C4-2B (cell line): ENCODE results near the gene DEPP1.

Experiments
- H3K27ac ChIP-seq: fragments of 450-650 bp; 2 replicates; pipeline ENCODE4 v1.5.1; 2017
- CTCF ChIP-seq: fragments of 450-650 bp; conservative IDR thresholded peaks from 2 replicates; pipeline ENCODE4 v1.5.1; 2017; ENCODE audit warnings: mild to moderate bottlenecking
- ZFX ChIP-seq: fragments of 450-650 bp; IDR thresholded peaks from 2 replicates; pipeline ENCODE4 v1.6.1; 2017

DEPP1 gene

GRCh38 chr10:44965651-44966097, 12.9 kb downstream of the DEPP1 start:
- TF ChIP-seq CTCF: no peak
- no peak for TF ChIP-seq ZFX
- H3K27ac ChIP-seq: no peak overlapping the region

GRCh38 chr10:44965104-44965503, 13.5 kb downstream of the DEPP1 start:
- TF ChIP-seq ZFX (no peak), CTCF (no peak)
- H3K27ac ChIP-seq: no peak overlapping the region

GRCh38 chr10:44963772-44964633, 14.6 kb downstream of the DEPP1 start:
- H3K27ac ChIP-seq: 0 out of 2 replicates have a peak overlapping the region, but pooled peaks have one; percentile 2
- TF ChIP-seq CTCF: no peak; the same call in 1 of the 2 replicates
- TF ChIP-seq ZFX: no peak

GRCh38 chr10:44962870-44963738, 15.5 kb downstream of the DEPP1 start:
- no peak overlapping the region for H3K27ac ChIP-seq
- TF ChIP-seq CTCF (no peak; the same call in 1 of the 2 replicates), ZFX (no peak)

- TF ChIP-seq CTCF (no peak), ZFX (no peak)
- no peak overlapping the region for H3K27ac ChIP-seq
Measured at GRCh38 chr10:44961931-44962750, 16.5 kb downstream of the DEPP1 start.

GRCh38 chr10:44961230-44961571, 17.4 kb downstream of the DEPP1 start:
- no peak overlapping the region for H3K27ac ChIP-seq
- no peak for TF ChIP-seq ZFX
- no peak for TF ChIP-seq CTCF
